Caco-2 (cell line): ENCODE measurements around the gene USF1. TPM values are rescaled to one million over a fixed set of nuclear protein-coding genes. Genes with fewer than 3 reads are reported as not detected.

Source experiments
- BruUV-seq: library from RNA; stranded (reverse); fragments of 400-500 nt; replicated peaks from 2 replicates; lab custom pipeline; 2021; lab: Mats Ljungman, UMichigan
- CTCF ChIA-PET: fragments of 300-600 bp; sonication (Branson Sonifier 250); formaldehyde crosslinking; loops from one replicate; lab custom pipeline; 2022; ENCODE audit warnings: antibody characterized with exemption; lab: Charles Lee
- POLR2A ChIA-PET: fragments of 300-600 bp; sonication (Branson Sonifier 250); formaldehyde crosslinking; loops from one replicate; lab custom pipeline; 2022; ENCODE audit warnings: antibody characterized with exemption; lab: Charles Lee
- DNase-seq, 2 experiments: peaks; one replicate each; pipeline versions ENCODE4 v3.0.0 to v3.0.0-alpha.2; 2020 to 2022
- H3K27me3 ChIP-seq: replicated peaks from 2 replicates; pipeline ENCODE4 v1.6.0; 2011; ENCODE audit warnings: low read length; ENCODE audit not compliant: control insufficient read depth, insufficient read depth
- H3K36me3 ChIP-seq: 2 replicates; pipeline ENCODE4 v1.5.1; 2011; ENCODE audit warnings: low read length; ENCODE audit not compliant: control insufficient read depth, insufficient read depth
- H3K4me1 ChIP-seq: fragments of 250-450 bp; sonication (Bioruptor Pico); 2 replicates; pipeline ENCODE4 v1.5.1; 2020; ENCODE audit warnings: mild to moderate bottlenecking
- H3K4me3 ChIP-seq: 2 replicates; pipeline ENCODE4 v1.5.1; 2011; ENCODE audit warnings: low read depth, mild to moderate bottlenecking, control low read depth, low read length
- H3K9me3 ChIP-seq: fragments of 250-450 bp; sonication (Bioruptor Pico); 2 replicates; pipeline ENCODE4 v1.5.1; 2020; ENCODE audit warnings: mild to moderate bottlenecking, moderate library complexity
- H3K27ac Mint-ChIP-seq: one replicate; pipeline ENCODE4 v1.8.0; 2022; ENCODE audit warnings: mixed read lengths; ENCODE audit not compliant: unreplicated experiment
- H3K27me3 Mint-ChIP-seq: one replicate; pipeline ENCODE4 v1.8.0; 2022; ENCODE audit warnings: mixed read lengths; ENCODE audit not compliant: insufficient read depth, unreplicated experiment
- H3K36me3 Mint-ChIP-seq: one replicate; pipeline ENCODE4 v1.8.0; 2022; ENCODE audit warnings: mild to moderate bottlenecking, mixed read lengths; ENCODE audit not compliant: insufficient read depth, unreplicated experiment
- H3K4me1 Mint-ChIP-seq: one replicate; pipeline ENCODE4 v1.8.0; 2022; ENCODE audit warnings: low read depth, mixed read lengths; ENCODE audit not compliant: unreplicated experiment
- H3K4me3 Mint-ChIP-seq: one replicate; pipeline ENCODE4 v1.8.0; 2022; ENCODE audit warnings: mild to moderate bottlenecking, moderate library complexity, mixed read lengths; ENCODE audit not compliant: unreplicated experiment
- H3K9me3 Mint-ChIP-seq: one replicate; pipeline ENCODE4 v1.8.0; 2022; ENCODE audit warnings: mixed read lengths; ENCODE audit not compliant: unreplicated experiment
- CTCF ChIP-seq, 2 experiments: fragments of 200-600 bp in 1 of 2; IDR thresholded peaks; 1 replicate in 1 of 2; 2 replicates in 1 of 2; pipeline versions ENCODE4 v1.5.1 to v1.8.0; 2011 to 2022; ENCODE audit warnings: antibody characterized with exemption in 1 of 2, control low read depth in 1 of 2, inconsistent platforms in 1 of 2, low read depth in 1 of 2, low read length in 1 of 2, mild to moderate bottlenecking in 1 of 2, moderate library complexity in 1 of 2; ENCODE audit not compliant: insufficient read depth in 1 of 2, severe bottlenecking in 1 of 2, unreplicated experiment in 1 of 2
- intact Hi-C: fragments of 100-400 bp; cut with micrococcal nuclease; formaldehyde crosslinking; loops from one replicate; pipeline ENCODE4 v1.10.0; 2022; ENCODE audit not compliant: unreplicated experiment
- total RNA-seq: library from RNA; stranded (reverse); gene quantifications from 2 replicates; pipeline ENCODE4 v1.2.3, GENCODE V29; 2022

Gene USF1
- total RNA-seq, 1 experiment from 2014 or later = 49.7 TPM

DNA sequence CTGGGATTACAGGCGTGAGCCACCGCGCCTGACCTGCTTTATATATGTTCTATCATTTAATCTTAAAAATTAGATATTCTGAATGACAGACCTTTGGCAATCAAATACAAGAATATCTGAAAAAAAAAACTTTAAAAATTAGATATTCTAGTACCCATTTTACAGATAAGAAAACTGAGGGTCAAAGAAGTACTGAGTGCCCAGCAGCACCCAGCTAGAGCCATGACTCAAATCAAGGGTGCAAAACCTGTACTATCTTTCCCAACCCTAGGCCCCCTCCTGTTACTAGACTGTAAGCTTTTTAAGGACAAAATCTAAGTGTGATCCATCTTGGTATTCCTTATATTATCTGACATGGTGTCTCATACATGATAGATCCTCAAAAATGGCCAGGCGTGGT is 15.6 kb upstream of the USF1 start:
- Histone ChIP-seq H3K27me3 (no peaks in the 10 kb centered on the region), H3K36me3 (no peaks in the 10 kb centered on the region), H3K9me3 (no peaks in the 10 kb centered on the region), H3K4me3 (no peak overlapping the region), H3K4me1 (no peaks in the 10 kb centered on the region)
- H3K27me3 Mint-ChIP-seq = peaks cover 3% of the 10 kb centered on the region
- TF ChIP-seq CTCF (IDR thresholded peaks at IDR 0.05; ENCODE audit: insufficient read depth in 1 of 2, low read depth in 1 of 2, low read length in 1 of 2, severe bottlenecking in 1 of 2, unreplicated experiment in 1 of 2) = no peak
- intact Hi-C loops = loop anchor here (5.0 kb wide), 1 partner anchor 36 kb away; the partner anchor contains the start of gene KLHDC9
- POLR2A ChIA-PET = no interaction called here
- H3K27ac Mint-ChIP-seq = no peak overlapping the region
- H3K9me3 Mint-ChIP-seq = no peaks in the 10 kb centered on the region
- CTCF ChIA-PET = no interaction called here
- no peak for DNase-seq
- no peak overlapping the region for H3K4me3 Mint-ChIP-seq
- H3K4me1 Mint-ChIP-seq = no peaks in the 10 kb centered on the region
- BruUV-seq = no TSS peak
- H3K36me3 Mint-ChIP-seq = no peaks in the 10 kb centered on the region

GRCh38 chr1:161059293-161059692 is 13.5 kb upstream of the USF1 start:
- no peak for TF ChIP-seq CTCF (IDR thresholded peaks at IDR 0.05; ENCODE audit: insufficient read depth in 1 of 2, low read depth in 1 of 2, low read length in 1 of 2, severe bottlenecking in 1 of 2, unreplicated experiment in 1 of 2)
- intact Hi-C loops = no loop called here
- ChIA-PET CTCF (no interaction called here), POLR2A (no interaction called here)
- Histone ChIP-seq H3K36me3 (no peaks in the 10 kb centered on the region), H3K4me1 (no peaks in the 10 kb centered on the region), H3K4me3 (no peak overlapping the region), H3K27me3 (no peaks in the 10 kb centered on the region), H3K9me3 (no peaks in the 10 kb centered on the region)
- BruUV-seq = no TSS peak
- no peaks in the 10 kb centered on the region for H3K27me3 Mint-ChIP-seq
- DNase-seq = no peak
- no peaks in the 10 kb centered on the region for H3K4me1 Mint-ChIP-seq
- no peaks in the 10 kb centered on the region for H3K36me3 Mint-ChIP-seq
- H3K27ac Mint-ChIP-seq = no peak overlapping the region
- no peaks in the 10 kb centered on the region for H3K9me3 Mint-ChIP-seq
- H3K4me3 Mint-ChIP-seq = no peak overlapping the region

- H3K27me3 ChIP-seq = no peaks in the 10 kb centered on the region
- H3K4me1 ChIP-seq = peaks cover 6% of the 10 kb centered on the region
- H3K36me3 ChIP-seq = no peaks in the 10 kb centered on the region
- no peaks in the 10 kb centered on the region for H3K9me3 ChIP-seq
- no TSS peak for BruUV-seq
- H3K9me3 Mint-ChIP-seq = no peaks in the 10 kb centered on the region
- H3K4me1 Mint-ChIP-seq = peaks cover 6% of the 10 kb centered on the region
- H3K27me3 Mint-ChIP-seq = no peaks in the 10 kb centered on the region
- no peaks in the 10 kb centered on the region for H3K36me3 Mint-ChIP-seq
- no peak overlapping the region for H3K4me3 ChIP-seq
- TF ChIP-seq CTCF (IDR thresholded peaks at IDR 0.05; ENCODE audit: insufficient read depth in 1 of 2, low read depth in 1 of 2, low read length in 1 of 2, severe bottlenecking in 1 of 2, unreplicated experiment in 1 of 2) = no peak
- ChIA-PET CTCF (interaction anchor here (1.3 kb wide), 1 partner anchor 9 kb away, joined by 4 read pairs; the partner anchor contains the start of gene USF1), POLR2A (no interaction called here)
- no peak for DNase-seq
- H3K4me3 Mint-ChIP-seq = no peak overlapping the region
- no peak overlapping the region for H3K27ac Mint-ChIP-seq
- intact Hi-C loops = no loop called here
Measured at GRCh38 chr1:161054805-161055204, 9.0 kb upstream of the USF1 start.
